GM12873 (cell line): ENCODE data around the gene USP46.

Experiments
- TF ChIP-seq, protein P1 (sequence below): IDR thresholded peaks from 2 replicates; pipeline ENCODE4 v1.5.1; 2012; ENCODE audit warnings: low read depth, mild to moderate bottlenecking, moderate library complexity, low read length, control low read depth; ENCODE audit not compliant: insufficient read depth; ENCODE audit errors: missing control alignments

The USP46 gene

DNA sequence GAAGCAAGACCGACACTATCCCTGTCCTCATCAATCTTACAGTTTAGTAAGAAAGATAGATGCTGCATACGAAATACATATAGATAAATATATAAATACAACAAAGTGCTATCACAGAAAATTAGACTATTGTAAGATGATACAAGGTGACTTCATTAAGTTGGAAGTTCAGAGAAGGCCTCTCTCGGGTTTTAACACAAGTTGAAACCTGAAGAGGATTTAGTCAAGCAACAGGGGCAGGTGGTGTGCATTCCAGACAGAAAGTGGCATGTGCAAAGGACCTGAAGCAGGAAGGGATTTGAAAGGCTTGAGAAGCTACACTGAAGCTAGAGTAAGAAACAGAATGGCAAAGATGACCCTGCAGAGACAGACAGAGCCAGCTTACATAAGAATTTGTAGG is 36.5 kb downstream of the USP46 start:
- TF ChIP-seq, protein P1, sequence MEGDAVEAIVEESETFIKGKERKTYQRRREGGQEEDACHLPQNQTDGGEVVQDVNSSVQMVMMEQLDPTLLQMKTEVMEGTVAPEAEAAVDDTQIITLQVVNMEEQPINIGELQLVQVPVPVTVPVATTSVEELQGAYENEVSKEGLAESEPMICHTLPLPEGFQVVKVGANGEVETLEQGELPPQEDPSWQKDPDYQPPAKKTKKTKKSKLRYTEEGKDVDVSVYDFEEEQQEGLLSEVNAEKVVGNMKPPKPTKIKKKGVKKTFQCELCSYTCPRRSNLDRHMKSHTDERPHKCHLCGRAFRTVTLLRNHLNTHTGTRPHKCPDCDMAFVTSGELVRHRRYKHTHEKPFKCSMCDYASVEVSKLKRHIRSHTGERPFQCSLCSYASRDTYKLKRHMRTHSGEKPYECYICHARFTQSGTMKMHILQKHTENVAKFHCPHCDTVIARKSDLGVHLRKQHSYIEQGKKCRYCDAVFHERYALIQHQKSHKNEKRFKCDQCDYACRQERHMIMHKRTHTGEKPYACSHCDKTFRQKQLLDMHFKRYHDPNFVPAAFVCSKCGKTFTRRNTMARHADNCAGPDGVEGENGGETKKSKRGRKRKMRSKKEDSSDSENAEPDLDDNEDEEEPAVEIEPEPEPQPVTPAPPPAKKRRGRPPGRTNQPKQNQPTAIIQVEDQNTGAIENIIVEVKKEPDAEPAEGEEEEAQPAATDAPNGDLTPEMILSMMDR = no peak

GRCh38 chr4:52621567-52621966 is 37.5 kb downstream of the USP46 start:
- TF ChIP-seq, protein P1 = no peak

DNA sequence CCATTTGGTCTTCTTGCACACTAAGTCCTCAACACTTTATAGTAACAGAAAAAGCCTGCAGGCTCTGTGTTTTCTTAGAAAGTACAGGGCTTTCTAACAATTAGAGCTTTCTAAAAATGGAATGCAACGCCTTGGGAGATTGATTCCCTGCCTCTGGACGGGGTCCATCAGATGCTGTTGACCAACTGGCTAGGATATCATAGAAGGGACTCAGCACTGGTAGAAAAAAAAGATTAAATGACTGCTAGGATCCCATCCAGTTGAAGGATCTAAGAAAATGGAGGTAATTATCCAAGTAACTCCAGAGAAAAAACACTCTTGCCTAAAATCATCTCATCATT is 39.5 kb downstream of the USP46 start:
- TF ChIP-seq, protein P1 = no peak

GRCh38 chr4:52618795-52619590 is 40.1 kb downstream of the USP46 start:
- TF ChIP-seq, protein P1 = no peak

- TF ChIP-seq, protein P1 = no peak
These were observed 41.6 kb downstream of the USP46 start for GRCh38 chr4:52617336-52618020.

DNA sequence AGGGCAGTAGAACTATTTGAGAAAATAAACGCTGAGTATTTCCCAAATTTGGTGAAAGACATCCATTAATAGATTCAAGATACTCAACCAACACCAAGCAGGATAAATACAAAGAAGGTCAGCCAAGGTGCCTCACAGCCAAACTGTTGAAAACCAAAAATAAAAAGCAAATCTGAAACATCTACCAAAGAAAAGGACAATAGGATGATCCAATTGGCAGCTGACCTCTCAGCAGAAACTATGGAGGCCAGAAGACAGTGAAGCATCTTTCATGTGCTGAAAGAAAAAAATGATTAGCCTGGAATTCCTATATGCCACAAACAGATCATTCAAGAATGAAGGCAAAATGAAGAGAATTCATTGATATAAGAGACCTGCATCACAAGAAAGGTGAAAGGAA is 44.9 kb downstream of the USP46 start:
- TF ChIP-seq, protein P1 = no peak

GRCh38 chr4:52612341-52612740 is 46.8 kb downstream of the USP46 start:
- TF ChIP-seq, protein P1 = no peak
